GM19455 (cell line): ENCODE data around the gene TNIK.
"Not testable (repeated sequence)": the region's sequence is repeated elsewhere in the genome, so short reads cannot be mapped to it uniquely, and the experiment has no call there.

ENCODE experiments used
- ATAC-seq: cut with Tn5 transposase; IDR thresholded peaks from one replicate; pipeline ENCODE4 v1.9.1; 2021; ENCODE audit not compliant: unreplicated experiment

TNIK gene

DNA sequence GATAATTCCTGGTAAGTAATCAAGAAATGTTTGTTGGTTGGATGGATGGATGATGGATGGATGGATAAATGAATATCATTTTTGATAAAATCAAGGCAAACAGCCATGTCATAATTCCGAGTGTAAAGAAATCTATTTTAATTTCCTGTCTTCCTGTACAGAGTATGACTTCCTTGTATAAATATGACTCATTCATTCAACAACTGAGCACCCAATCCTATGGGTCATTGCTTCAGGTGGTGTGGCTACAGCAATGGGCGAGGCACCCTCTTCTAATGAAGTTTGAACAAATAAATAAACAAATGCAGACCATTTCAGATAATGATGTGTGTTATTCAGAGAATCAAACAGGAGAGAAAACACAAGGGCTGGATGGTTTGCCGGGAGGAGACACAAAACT is 198.7 kb downstream of the TNIK start:
- ATAC-seq, result no peak

DNA sequence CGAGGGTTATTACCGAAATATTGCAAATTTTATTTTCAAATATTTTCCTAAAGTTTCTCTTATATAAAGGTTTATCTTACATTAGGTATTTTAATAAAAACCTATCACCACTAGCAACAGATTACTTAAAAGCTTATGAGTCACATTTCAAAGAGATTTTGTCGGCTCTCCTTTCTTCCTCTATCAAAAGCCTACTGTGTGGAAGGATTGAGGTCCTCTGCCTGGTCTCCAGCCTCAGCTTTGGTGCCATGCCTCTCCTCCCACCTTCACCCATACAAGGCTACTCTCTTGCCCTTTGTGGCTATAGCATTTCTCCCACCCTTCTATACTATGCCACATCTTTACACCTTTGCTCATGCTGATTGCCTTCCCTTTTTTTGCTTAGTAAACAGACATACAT is 199.3 kb downstream of the TNIK start:
- no peak for ATAC-seq

DNA sequence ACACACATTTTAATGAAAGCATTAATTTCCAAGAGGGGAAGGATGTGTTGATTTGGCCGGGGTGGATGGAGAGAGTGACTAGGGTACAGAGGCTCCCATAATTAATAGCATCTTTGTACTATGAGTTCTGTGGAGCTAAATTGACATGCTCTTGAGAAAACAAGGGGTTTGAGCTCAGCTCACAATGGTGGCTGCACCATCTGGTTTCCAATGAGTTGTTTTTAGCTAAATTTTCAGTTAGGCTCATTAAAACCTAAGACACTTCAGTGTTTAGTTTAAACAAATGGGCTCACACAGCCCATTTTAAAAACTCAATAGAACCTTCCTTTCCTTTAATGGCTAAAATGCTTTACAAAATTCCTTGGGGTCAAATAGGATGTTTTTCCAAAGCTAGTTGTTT is 199.7 kb downstream of the TNIK start:
- ATAC-seq, result no peak

DNA sequence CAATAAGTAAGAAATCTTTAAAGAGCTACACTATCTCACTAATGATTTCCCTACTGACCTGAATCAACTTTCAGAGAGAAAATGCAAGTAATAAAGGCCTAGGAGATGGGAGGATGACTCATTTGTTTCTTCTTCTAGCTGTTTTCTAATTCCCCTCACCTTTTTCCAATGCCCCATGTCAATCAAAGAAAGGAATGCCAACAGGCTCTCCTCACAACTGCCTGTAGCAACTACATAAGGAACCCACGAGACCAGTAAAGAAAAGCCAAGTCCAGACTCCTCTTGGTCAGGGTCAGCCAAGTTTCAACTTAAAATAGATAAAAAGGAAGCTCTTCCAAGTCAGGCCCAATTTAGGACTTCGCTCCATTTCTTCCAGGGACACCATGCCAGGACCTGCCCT is 201.9 kb downstream of the TNIK start:
- ATAC-seq, result no peak

DNA sequence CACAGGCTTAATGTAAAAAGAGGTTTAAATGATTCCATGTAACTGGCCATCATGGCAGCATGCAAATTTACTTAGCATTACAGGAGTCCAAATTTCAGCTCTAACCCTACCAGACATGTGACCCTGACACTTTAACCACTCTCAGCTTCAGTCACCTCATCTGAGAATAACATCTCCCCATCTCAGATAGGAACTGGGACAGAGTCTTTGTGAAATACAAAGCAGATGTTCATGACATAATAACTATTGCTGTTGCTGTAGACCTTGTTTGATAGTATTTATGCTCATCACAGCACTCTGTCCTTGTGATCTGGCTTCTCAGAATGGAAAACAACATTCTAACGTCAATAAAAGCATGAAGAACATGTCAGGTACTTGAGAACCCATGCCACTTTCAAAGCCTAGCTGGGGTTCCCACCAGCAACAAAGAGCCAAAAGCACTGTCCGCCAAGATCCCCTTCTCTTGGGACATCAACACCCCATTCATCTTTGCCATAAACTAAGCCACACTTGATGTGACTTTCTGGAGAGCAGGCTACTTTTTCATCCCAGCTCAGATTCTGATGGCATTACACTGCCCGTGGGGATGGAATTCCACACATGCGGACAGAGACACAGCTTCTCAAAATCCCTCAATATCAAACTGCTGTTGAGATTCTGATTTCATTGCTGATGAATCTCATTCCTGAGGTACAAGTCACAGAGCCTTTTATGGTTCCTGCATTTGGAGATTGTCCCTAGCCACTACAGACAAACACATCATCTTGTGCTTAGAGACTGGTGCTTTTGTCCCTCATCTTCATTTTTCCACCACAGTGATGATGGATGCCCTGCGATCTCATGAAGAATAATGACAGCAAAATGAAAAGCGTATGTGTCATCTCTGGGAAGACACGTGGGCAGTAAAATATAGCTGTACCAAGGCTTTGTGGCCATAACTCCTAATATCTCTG is 202.7 kb downstream of the TNIK start:
- peak; percentile 61 for ATAC-seq

DNA sequence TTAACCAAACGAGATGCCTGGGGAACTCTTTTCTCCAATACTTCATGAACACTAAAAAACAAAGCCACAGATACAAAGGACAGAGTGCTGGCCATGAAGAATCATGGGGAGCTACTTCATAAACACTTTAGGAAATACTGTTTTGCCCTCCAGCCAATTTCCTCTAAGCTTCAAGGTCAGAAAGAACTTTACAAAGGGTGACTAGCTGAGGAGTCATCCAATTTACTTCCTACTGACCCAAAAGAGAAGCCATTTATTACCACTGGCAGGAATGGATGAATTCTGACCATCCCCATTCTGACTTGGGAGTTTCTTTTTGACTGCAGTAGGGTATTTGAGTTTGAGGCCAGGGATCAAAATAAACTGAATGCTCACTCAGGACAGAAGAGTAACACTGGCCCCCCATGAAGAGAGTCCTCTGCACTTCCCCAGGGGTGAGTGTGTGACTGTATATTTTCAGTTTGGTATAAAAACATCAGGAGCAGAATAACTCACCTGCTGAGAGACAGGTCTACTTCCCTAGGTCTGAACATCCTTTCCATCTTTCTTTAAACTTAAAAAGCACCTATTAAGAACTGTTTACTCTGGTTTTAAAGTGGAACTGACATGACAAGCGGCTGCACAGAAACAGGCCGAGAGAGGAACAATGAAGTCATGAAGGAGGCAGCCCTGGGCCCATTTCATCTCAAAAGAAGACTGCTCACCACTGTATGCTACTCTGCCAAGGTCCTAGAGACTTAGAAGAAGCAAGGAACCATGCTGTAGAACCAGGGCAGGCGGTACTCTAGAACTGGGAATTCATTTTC is 203.6 kb downstream of the TNIK start:
- no peak for ATAC-seq

DNA sequence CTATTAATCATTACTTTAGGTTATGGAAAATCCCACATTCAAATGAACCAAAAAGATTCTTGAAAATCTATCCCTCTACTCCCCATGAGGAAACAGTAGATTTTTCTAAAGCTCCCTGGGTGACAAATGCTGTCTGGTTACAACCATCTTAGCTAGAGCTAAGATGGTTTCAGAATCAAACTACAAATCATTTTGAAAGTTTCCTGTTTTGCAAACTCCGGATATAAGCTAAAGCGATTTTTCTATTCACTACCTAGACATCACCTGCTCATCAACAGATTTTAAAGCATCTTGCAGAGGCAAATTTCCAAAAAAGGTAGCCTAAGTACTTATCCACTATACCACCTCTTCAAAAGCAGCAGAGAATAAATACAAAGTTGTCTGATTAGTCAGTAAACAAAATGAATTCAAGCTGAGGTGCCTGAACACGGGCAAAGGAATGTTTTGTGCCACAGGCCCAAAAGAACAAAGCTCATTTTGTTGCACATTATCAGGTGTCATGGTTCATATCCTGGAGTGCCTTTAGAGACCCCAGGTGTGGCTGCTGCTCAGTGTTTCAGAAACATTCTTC is 204.9 kb downstream of the TNIK start:
- peak; percentile 64 for ATAC-seq

DNA sequence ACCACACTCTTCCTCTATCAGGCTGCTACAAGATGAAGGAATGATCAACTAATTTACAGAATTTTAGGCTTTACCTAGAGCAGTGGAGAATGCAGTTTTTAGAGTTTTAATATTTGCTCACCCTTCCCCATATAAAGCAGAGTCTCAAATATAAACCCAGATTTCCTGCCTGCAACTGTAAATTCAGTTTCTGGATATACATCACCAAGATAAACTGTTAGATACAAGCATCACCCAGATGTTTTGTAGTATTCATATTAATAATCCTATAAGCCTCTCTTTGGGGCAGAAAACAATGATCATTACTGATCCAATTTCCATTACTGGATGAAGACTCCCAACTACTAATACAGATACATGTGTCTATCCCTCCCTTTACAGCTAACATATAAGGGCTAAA is 205.9 kb downstream of the TNIK start:
- ATAC-seq, result no peak

DNA sequence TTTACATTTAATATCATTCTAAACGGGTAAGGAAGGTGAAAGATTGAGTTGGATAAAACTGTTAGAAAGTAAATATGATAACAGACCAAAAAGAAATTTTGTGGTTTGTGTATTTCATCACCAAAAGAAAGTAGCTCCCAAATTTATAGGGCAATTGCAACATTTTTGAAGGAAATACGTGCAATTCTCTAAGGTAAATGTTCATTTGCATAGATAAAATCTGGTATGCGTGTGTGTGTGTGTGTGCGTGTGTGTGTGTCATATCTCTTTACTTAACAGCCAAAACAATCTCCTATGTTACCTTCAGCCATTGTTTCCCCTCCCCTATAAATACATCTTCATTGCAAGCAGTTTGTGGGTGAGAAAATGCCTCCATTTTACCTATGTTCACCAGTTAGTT is 208.4 kb downstream of the TNIK start:
- no peak for ATAC-seq

DNA sequence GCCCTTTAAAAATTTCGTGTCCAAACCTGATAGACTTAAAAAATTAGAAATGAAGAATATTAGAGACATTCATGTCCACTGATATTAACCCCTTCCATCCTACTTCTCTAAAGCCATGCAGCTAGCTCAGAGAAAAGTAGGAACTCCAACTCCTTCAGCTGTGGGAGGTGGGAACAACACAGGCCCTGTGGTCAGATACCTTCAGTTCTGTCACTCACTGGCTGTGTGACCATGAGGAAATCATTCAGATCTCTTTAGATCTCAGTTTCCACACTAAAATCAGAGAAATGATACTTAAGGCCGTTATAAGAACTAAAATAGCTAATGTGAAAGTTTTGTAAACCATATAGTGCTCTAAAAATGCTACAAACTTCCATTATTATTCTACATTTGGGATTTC is 209.8 kb downstream of the TNIK start:
- ATAC-seq, result no peak

DNA sequence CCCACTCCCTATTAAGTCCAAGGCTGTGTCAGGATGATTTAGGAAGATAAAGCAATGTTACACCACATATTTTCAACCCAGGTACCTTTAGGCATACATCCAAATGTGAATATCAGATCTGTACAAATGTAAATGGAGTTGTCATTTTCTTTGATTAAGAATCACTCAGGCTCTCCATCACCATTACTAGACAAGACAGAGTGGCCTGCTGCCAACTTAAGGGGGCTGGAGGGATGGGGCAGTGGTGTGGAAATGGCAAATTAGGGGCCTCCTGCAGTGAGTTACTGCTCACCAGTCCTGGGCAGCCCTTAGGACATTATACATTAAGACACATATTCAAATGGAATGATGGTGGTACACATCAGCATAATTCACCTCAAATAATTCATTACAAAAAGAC is 211.0 kb downstream of the TNIK start:
- peak; percentile 16 for ATAC-seq

DNA sequence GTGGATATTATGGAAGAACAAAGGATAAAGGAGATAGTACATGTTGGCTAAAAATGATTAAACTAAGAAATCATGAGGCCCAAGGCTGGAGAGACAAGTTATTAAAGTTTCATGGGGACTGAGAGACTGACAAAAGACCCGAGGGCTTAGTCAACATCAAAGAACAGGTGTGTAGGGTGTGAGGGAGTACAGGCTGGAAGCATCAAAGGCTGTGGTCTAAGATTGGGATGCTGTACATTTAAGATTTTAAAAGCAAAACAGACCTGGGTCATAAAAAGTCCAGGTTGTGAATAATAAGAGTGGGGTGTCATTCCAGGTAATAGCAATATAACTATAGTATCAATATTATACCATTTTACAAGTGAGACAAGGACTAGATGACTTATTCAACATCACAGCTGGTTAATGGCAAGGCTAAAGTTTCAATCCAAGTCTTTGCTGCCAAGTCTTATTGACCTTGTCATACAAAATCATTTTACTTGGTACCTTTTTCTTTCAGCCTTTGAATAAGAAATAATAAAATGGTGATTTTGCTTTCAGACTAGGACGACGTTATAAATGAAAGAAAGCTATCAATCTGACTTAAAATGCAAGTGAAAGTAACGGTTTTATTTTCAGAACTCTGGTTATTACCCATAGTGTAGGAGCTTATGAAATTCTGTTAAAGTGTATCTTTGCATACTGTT is 211.6 kb downstream of the TNIK start:
- peak; percentile 90 for ATAC-seq

DNA sequence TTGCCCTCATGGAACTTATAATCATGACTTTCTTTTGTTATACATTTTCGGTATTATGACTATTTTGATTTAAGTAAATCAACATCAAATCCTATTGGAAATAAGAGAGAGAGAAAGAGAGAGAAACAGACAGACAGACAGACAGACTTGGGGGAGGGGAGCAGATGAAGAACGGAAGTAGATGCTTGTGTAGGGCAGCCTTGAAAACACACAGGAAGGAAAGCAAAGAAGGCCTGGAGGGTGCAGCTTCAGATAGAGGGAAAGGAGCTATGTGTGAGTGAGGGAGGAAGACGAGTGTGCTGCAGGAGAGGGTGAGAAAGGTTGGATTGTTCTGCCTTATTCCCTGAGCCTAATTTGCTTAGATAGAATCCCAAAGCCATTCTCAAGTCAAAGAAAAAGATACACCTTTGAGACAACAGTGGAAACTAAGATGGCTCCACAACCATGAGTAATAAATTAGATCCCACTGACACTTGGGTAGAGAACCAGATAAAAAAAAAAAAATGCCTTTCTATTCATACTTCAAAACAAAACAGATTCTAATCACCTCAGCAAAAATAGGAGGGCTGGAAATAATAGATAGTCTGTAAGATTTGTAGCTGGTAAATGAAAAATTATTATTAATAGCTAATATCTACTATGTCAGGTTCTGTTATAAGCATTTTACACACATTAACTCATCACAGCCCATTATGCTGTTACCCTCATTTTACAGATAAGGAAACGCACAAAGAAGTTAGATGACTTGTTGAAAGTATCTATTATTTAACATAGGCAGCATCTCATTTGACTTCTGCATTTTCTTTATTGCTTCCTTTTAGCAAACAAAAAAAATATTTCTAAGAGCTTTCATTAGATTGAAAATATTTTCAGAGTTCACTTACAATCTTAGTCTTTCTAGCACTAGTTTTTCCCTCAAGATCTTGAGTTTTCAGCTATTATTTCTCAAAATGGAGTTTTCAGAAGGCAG is 214.1 kb downstream of the TNIK start:
- ATAC-seq, result no peak

DNA sequence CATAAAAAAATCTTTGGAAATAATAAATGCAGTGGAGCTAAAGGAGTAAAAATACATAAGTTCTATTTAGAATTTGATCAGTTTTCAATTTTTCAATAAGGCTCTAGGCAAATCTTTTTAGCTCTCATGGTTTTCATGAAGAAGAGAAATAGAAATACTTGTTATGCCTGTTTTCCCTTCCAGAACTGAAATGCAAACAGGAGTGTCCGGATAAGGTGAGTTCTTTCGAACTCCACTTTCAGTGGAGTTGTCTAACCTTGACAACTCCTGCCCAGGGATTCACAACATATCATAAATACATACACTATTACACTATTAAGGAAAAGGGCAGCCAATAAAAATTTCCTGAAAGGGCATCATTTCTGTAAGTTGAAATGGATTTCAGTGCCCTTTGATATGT is 217.3 kb downstream of the TNIK start:
- no peak for ATAC-seq

DNA sequence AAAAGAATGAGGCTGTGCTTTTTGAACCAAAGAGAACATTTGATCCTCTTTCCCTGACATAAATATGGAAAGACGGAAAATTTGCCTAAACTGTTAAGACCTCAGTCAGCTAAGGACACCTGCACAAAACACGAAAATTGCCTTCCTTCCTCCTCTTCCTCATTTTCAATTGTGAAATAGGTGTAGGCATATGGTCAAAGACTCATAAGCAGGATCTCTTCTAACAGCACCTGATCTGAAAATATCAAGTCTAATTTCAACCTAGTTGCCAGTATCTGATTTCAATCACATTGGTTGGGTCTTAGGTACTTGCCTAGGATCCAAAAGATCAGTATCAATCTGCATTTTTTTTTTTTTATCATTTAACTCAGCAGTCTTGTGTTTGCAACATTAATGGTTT is 218.0 kb downstream of the TNIK start:
- ATAC-seq, result no peak

DNA sequence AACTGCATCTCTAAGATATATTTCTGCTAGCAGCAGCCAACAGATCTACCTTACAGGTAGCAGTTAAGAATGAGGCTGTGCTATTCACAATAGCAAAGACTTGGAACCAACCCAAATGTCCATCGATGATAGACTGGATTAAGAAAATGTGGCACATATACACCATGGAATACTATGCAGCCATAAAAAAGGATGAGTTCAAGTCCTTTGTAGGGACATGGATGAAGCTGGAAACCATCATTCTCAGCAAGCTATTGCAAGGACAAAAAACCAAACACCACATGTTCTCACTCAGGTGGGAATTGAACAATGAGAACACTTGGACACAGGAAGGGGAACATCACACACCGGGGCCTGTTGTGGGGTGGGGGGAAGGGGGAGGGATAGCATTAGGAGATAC is 218.6 kb downstream of the TNIK start:
- ATAC-seq, result not testable (repeated sequence)

DNA sequence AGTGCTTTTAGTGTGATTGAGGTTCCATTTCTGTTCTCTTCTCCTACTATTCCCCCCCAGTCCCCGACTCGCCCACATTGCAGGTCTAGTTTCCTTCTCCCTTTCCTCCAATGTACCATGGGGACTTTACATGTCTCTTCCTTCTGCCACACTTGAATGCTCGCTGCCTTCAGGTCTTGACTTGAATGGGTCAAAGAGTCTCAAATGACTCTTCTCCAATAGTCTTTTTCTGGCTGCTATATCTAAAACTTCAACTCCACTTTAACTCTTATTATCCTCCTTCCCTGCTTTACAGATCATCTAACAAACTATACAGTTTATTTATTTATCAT is 219.7 kb downstream of the TNIK start:
- no peak for ATAC-seq

DNA sequence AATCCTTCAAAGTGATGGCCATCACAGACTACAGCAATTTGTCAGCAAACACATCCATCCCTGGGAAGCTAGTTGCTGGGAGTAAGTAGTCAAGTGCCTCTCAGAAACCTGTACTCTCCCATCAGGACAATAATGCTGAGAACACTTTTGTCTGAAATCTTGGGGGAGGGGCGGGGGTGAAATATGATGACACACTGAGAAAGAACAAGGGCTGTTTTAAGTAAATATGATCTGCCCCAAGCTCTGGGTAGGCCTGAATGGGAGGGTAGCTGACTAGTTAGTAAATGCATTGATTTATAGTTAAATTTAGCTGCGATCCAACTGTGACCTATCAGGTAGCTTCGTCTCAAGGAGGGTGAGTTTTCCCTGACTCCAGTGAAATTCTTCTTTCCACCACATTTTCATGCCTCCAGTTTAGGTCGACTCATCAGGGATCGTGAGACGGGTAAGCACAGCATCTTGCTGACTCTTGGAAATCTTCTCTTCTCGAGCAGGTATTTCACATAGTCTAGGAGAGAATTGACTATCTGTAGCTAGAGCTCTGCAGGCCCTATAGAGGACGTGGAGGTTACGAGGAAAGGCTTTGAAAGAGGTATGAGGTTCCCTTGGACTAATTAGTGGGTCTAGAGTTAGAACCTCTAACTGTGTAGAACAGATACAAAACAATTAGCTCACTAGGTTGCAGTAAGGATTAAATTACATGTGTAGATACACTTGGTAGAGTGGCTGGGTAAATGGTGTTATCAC is 220.3 kb downstream of the TNIK start:
- ATAC-seq, result no peak

DNA sequence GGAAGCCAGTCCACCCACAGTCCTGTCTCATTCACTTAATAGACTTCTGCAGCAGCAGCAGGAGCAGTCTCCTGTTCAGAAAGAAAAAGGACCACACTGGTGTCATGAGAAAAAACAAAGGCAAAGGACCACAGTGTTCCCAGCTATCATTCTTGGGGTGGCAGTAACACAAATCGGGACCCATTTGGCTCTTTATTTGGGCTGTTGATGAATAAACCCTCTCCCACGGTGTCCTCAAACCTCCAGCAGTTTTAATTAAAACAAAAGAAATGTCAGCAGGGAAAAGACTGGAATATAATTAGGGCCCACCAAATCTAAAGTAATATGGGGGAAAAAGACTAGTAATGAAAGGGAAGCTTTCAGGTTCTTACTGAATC is 223.2 kb downstream of the TNIK start:
- no peak for ATAC-seq
